ENCODE data around the gene AP1B1. TPM values are rescaled to one million over a fixed set of nuclear protein-coding genes. Genes with fewer than 3 reads are reported as not detected.

Gene AP1B1
- total RNA-seq, 1 experiment from 2014 or later, result 65.6 TPM

- no peak for DNase-seq (ENCODE audit: low read depth)
Observed at GRCh38 chr22:29300807-29301601, 87.4 kb downstream of the AP1B1 start.

GRCh38 chr22:29300467-29300806 is 87.9 kb downstream of the AP1B1 start:
- DNase-seq (ENCODE audit: low read depth), result no peak

- no peak for DNase-seq (ENCODE audit: low read depth)
Observed at GRCh38 chr22:29299136-29299900, 89.1 kb downstream of the AP1B1 start.

GRCh38 chr22:29298641-29299040 is 89.7 kb downstream of the AP1B1 start:
- DNase-seq (ENCODE audit: low read depth), result no peak

GRCh38 chr22:29292379-29292778 is 96.0 kb downstream of the AP1B1 start:
- DNase-seq (ENCODE audit: low read depth), result no peak

GRCh38 chr22:29291215-29291614 is 97.2 kb downstream of the AP1B1 start:
- no peak for DNase-seq (ENCODE audit: low read depth)

GRCh38 chr22:29290061-29290460 is 98.3 kb downstream of the AP1B1 start:
- DNase-seq (ENCODE audit: low read depth), result no peak

- DNase-seq (ENCODE audit: low read depth), result no peak
Observed at GRCh38 chr22:29288837-29289236, 99.5 kb downstream of the AP1B1 start.

GRCh38 chr22:29284196-29284595 is 104.2 kb downstream of the AP1B1 start:
- no peak for DNase-seq (ENCODE audit: low read depth)

GRCh38 chr22:29277927-29278326 is 110.4 kb downstream of the AP1B1 start:
- no peak for DNase-seq (ENCODE audit: low read depth)

Other genes with a start within 250 kb of the AP1B1 start
- gene EMID1, start 182.7 kb downstream of the AP1B1 start, total RNA-seq (2014; rRNA removed; shearing (Covaris generic)), result 0.07 TPM in 1 of 2 replicates, not detected in the other
- 17.7 and 33.1 TPM in 2 replicates for gene RHBDD3, start 120.6 kb downstream of the AP1B1 start, total RNA-seq (2014; rRNA removed; shearing (Covaris generic))
- gene EWSR1, start 120.3 kb downstream of the AP1B1 start, total RNA-seq (2014; rRNA removed; shearing (Covaris generic)), result 179 and 188 TPM in 2 replicates
- gene GAS2L1, start 81.9 kb downstream of the AP1B1 start, total RNA-seq (2014; rRNA removed; shearing (Covaris generic)), result 10.2 and 17.2 TPM in 2 replicates
- gene RASL10A, start 72.9 kb downstream of the AP1B1 start, total RNA-seq (2014; rRNA removed; shearing (Covaris generic)), result 0.07 TPM in 1 of 2 replicates, not detected in the other
- not detected in 2 replicates for gene RFPL1, start 50.0 kb upstream of the AP1B1 start, total RNA-seq (2014; rRNA removed; shearing (Covaris generic))
- gene NEFH, start 91.6 kb upstream of the AP1B1 start, total RNA-seq (2014; rRNA removed; shearing (Covaris generic)), result not detected in 2 replicates
- gene THOC5, start 165.2 kb upstream of the AP1B1 start, total RNA-seq (2014; rRNA removed; shearing (Covaris generic)), result 22.3 and 30.5 TPM in 2 replicates
- gene NIPSNAP1, start 192.5 kb upstream of the AP1B1 start, total RNA-seq (2014; rRNA removed; shearing (Covaris generic)), result 67.4 and 71.3 TPM in 2 replicates
- gene NF2, start 215.1 kb upstream of the AP1B1 start, total RNA-seq (2014; rRNA removed; shearing (Covaris generic)), result 50.5 and 86.0 TPM in 2 replicates